Lower leg skin (tissue), 4 donors: ENCODE measurements around the gene NBEA. TPM values are rescaled to one million over a fixed set of nuclear protein-coding genes. Genes with fewer than 3 reads are reported as not detected.

ENCODE experiments used
- DNase-seq, 2 donors: peaks; one replicate each; pipeline ENCODE4 v3.0.0-alpha.2; 2019; ENCODE audit warnings: low spot score in 2 of 2
- H3K4me3 ChIP-seq: fragments of 200-600 bp; sonication (generic); 2 replicates; pipeline ENCODE4 v1.5.1; 2017; ENCODE audit warnings: mild to moderate bottlenecking, low read depth; ENCODE audit not compliant: poor library complexity, severe bottlenecking
- POLR2A ChIP-seq, 2 donors: fragments of 450-650 bp; IDR thresholded peaks; one replicate each; pipeline ENCODE4 v1.6.1; 2016 to 2017; ENCODE audit warnings: antibody characterized with exemption in 2 of 2, mild to moderate bottlenecking in 1 of 2, moderate library complexity in 1 of 2
- WGBS, 2 donors: methylation state at CpG; one replicate each; pipeline ENCODE4 v1.1.5; 2018; 5-methylcytosine and 5-hydroxymethylcytosine counted together
- intact Hi-C: fragments of 100-400 bp; cut with DNase I; formaldehyde crosslinking; loops from one replicate; pipeline ENCODE4 v1.15.0; 2023; ENCODE audit warnings: low total_unique reads
- total RNA-seq, 4 donors: library from RNA; depleted of rRNA; stranded (reverse); fragments of >200 nt; gene quantifications; one replicate each; pipeline ENCODE4 v1.1.0, GENCODE V29; 2016
- TF ChIP-seq, protein P1 (sequence below), 3 donors: fragments of 450-650 bp; IDR thresholded peaks; one replicate each; pipeline ENCODE4 v1.5.1; 2016; ENCODE audit warnings: antibody characterized with exemption in 3 of 3, mild to moderate bottlenecking in 3 of 3, moderate library complexity in 2 of 3

NBEA gene
- total RNA-seq, 4 donors from 2014 or later: 1.5 to 4.5 (median 3.7) TPM

DNA sequence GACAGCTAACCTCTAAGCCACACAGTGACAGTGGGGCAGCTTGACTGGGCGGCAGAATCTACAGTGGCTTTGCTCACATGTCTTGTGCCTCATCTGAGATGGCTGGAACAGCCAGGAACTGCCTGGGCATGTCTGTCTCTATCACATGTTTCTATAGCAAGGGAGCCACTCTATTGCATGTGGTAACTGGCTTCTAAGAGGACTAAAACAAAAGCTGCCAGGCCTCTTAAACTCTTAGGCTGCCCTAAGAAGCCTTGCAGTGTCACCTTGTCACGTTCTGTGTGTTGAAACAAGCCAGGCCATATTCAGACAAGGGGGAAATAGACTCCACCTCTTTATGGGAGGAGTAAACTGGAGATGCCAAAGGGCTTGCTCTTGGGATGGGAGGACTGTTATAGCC is 657.3 kb downstream of the NBEA start:
- TF ChIP-seq, protein P1, sequence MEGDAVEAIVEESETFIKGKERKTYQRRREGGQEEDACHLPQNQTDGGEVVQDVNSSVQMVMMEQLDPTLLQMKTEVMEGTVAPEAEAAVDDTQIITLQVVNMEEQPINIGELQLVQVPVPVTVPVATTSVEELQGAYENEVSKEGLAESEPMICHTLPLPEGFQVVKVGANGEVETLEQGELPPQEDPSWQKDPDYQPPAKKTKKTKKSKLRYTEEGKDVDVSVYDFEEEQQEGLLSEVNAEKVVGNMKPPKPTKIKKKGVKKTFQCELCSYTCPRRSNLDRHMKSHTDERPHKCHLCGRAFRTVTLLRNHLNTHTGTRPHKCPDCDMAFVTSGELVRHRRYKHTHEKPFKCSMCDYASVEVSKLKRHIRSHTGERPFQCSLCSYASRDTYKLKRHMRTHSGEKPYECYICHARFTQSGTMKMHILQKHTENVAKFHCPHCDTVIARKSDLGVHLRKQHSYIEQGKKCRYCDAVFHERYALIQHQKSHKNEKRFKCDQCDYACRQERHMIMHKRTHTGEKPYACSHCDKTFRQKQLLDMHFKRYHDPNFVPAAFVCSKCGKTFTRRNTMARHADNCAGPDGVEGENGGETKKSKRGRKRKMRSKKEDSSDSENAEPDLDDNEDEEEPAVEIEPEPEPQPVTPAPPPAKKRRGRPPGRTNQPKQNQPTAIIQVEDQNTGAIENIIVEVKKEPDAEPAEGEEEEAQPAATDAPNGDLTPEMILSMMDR (IDR thresholded peaks at IDR 0.05): no peak
- no peak for TF ChIP-seq POLR2A (IDR thresholded peaks at IDR 0.05)
- DNase-seq: no peak
- 55 to 58% methylated on average over 2 of the region's 2 CpGs for WGBS, 2 donors
- intact Hi-C loops: no loop called here
- H3K4me3 ChIP-seq: no peak overlapping the region

DNA sequence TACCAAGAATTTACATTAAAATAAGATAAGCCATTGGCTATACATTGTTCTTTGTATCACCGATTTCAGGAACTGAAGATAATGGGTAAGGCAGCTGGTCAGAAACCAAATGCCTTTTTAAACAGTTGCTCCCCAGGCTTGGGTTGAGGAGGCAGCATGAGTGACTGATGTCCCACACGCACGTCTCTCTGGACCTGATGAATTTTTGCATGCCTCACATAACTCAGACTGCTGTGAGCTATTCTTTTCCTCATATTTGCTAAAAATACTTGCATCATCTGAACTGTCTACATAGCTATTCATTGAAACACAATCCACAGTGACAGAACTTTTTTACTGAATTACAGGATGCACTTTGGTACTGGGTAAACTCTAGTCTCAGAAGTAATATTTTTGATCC is 658.1 kb downstream of the NBEA start:
- intact Hi-C loops: no loop called here
- WGBS, 2 donors: 93 to 97% methylated on average over 3 of the region's 3 CpGs
- no peak overlapping the region for H3K4me3 ChIP-seq
- TF ChIP-seq, protein P1 (IDR thresholded peaks at IDR 0.05): no peak
- no peak for TF ChIP-seq POLR2A (IDR thresholded peaks at IDR 0.05)
- no peak for DNase-seq

DNA sequence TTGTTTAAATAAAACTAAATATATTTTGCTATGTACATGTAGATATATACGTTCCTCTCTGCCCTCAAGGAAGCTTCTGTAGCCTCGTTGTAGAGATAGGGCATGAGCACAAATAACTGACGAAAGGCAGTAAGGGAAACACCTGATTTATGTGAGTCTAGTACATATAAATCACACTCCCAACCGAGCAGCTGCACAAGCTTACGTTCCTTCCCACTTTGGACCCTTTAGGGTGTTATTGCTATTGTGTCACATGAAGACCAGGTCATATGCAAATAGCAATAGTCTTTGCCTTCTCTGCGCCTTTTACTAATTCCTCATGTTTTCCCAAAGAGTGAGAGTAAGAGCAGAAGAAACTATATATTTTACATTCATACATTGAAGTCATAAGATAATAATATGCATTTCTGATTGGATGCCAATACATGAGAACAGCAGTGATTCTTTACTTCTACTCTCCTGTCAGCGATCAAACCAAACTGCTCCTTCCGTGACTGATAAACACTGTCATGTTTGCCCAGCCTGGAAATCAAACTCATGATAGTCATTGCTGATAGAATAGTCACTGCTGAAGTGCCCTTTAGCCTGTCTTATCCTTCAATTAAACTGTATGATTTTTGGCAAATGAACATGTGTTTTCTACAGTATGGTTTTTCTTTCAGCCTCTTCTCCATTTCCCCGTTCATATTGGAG is 661.7 kb downstream of the NBEA start:
- intact Hi-C loops: no loop called here
- DNase-seq: no peak
- H3K4me3 ChIP-seq: no peak overlapping the region
- no peak for TF ChIP-seq POLR2A (IDR thresholded peaks at IDR 0.05)
- TF ChIP-seq, protein P1 (IDR thresholded peaks at IDR 0.05): no peak
- WGBS, 2 donors: 61 to 71% methylated on average over 9 of the region's 9 CpGs

- TF ChIP-seq, protein P1 (IDR thresholded peaks at IDR 0.05): no peak
- TF ChIP-seq POLR2A (IDR thresholded peaks at IDR 0.05): no peak
- WGBS, 2 donors: 98 to 100% methylated on average over 2 of the region's 2 CpGs
These were observed 672.6 kb downstream of the NBEA start for GRCh38 chr13:35614666-35615065.

GRCh38 chr13:35617420-35617819 is 675.4 kb downstream of the NBEA start:
- H3K4me3 ChIP-seq: no peak overlapping the region
- 85 to 87% methylated on average over 6 of the region's 6 CpGs for WGBS, 2 donors
- intact Hi-C loops: no loop called here
- DNase-seq: no peak
- no peak for TF ChIP-seq POLR2A (IDR thresholded peaks at IDR 0.05)
- TF ChIP-seq, protein P1 (IDR thresholded peaks at IDR 0.05): no peak

More at GRCh38 chr13:35614666-35615065, 672.6 kb downstream of the NBEA start:
- DNase-seq: no peak
- H3K4me3 ChIP-seq: no peak overlapping the region
- intact Hi-C loops: no loop called here
